Hematopoietic multipotent progenitor cell (in vitro differentiated cells): ENCODE results near the gene DMPK. TPM values are rescaled to one million over a fixed set of nuclear protein-coding genes. Genes with fewer than 3 reads are reported as not detected.
A peak's percentile ranks its signal among the peaks of the same experiment; 100 is the strongest.
"Not testable (repeated sequence)": the region's sequence is repeated elsewhere in the genome, so short reads cannot be mapped to it uniquely, and the experiment has no call there.

Experiments used
- DNase-seq, 3 donors: peaks; one replicate each; pipeline ENCODE4 v3.0.0-alpha.2; 2011 to 2015; ENCODE audit warnings: low read depth in 2 of 3, low spot score in 2 of 3
- total RNA-seq: library from RNA; depleted of rRNA; stranded (reverse); fragments of >200 nt; gene quantifications from one replicate; pipeline ENCODE4 v1.2.3, GENCODE V29; 2012

DMPK gene
- total RNA-seq, 1 donor: 1.1 TPM

- DNase-seq: peak in 2 of 3 donors; percentile 44 to 45
Measured at GRCh38 chr19:45815481-45816216, 33.4 kb upstream of the DMPK start.

GRCh38 chr19:45814851-45815480, 32.7 kb upstream of the DMPK start, which contains the start of gene RSPH6A:
Gene RSPH6A, minus strand, starts transcription at chr19:45815308. Its CDS starts 132 bp downstream, at chr19:45815176.
- DNase-seq: no peak

- no peak for DNase-seq
Measured at GRCh38 chr19:45814166-45814780, 32.0 kb upstream of the DMPK start.

- no peak for DNase-seq
Measured at GRCh38 chr19:45812297-45812696, 30.0 kb upstream of the DMPK start.

- DNase-seq: peak in 2 of 3 donors; percentile 81 to 86
Measured at GRCh38 chr19:45809643-45810159, 27.4 kb upstream of the DMPK start.

- DNase-seq: no peak
Measured at GRCh38 chr19:45805719-45806118, 23.4 kb upstream of the DMPK start.

GRCh38 chr19:45804959-45805230, 22.6 kb upstream of the DMPK start:
- DNase-seq: no peak

- no peak for DNase-seq
Measured at GRCh38 chr19:45804140-45804958, 22.1 kb upstream of the DMPK start.

- DNase-seq: no peak
Measured at GRCh38 chr19:45801603-45802175, 19.4 kb upstream of the DMPK start.

- no peak for DNase-seq
Measured at GRCh38 chr19:45800070-45800553, 17.8 kb upstream of the DMPK start.

- DNase-seq: not testable (repeated sequence)
Measured at GRCh38 chr19:45799541-45799940, 17.3 kb upstream of the DMPK start.

- peak; percentile 47 to 72 (median 67) for DNase-seq
Measured at GRCh38 chr19:45798995-45799517, 16.8 kb upstream of the DMPK start.

GRCh38 chr19:45794627-45795026, 12.3 kb upstream of the DMPK start:
- DNase-seq: no peak

- no peak for DNase-seq
Measured at GRCh38 chr19:45793876-45794275, 11.6 kb upstream of the DMPK start.

GRCh38 chr19:45793178-45793564, 10.9 kb upstream of the DMPK start:
- no peak for DNase-seq

GRCh38 chr19:45792470-45793177, 10.3 kb upstream of the DMPK start, which contains the start of gene DMWD:
Gene DMWD, minus strand, starts transcription at chr19:45792845. Its CDS starts 89 bp downstream, at chr19:45792756.
- peak; percentile 95 to 98 (median 97) for DNase-seq

GRCh38 chr19:45791744-45792469, 9.6 kb upstream of the DMPK start:
- no peak for DNase-seq

GRCh38 chr19:45790942-45791341, 8.7 kb upstream of the DMPK start:
- peak in 2 of 3 donors; percentile 81 to 86 for DNase-seq
